GM23248 (cell line): ENCODE results near the gene AP2B1.

ENCODE experiments used
- EZH2 ChIP-seq: fragments of 200-600 bp; sonication (generic); IDR thresholded peaks from 2 replicates; pipeline ENCODE4 v1.6.1; 2018; ENCODE audit warnings: antibody characterized with exemption, mild to moderate bottlenecking; ENCODE audit not compliant: insufficient read depth, poor library complexity, severe bottlenecking
- EZH2phosphoT487 ChIP-seq: fragments of 200-600 bp; sonication (generic); IDR thresholded peaks from 2 replicates; pipeline ENCODE4 v1.6.1; 2018; ENCODE audit warnings: antibody characterized with exemption, moderate library complexity, mild to moderate bottlenecking, low read depth; ENCODE audit not compliant: insufficient read depth

DNA sequence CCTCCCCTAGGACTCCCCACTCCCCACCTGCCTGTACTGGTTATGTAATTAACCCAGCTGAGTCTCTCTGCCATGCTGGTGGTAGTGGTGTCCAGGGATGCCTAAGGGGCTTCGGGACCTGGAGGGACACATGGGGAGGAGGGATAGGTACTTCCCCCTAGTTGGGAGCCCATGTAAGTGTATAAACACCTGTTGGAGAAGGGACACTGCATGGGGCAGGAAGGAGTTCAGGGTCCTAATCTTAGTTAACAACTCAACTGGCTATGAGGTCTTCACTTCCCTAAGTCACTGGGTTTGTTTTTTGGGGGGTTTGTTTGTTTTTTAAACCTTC is 145.6 kb downstream of the AP2B1 start:
- TF ChIP-seq EZH2phosphoT487: no peak
- no peak for TF ChIP-seq EZH2
